ENCODE results near the gene DPP10.

Gene DPP10

DNA sequence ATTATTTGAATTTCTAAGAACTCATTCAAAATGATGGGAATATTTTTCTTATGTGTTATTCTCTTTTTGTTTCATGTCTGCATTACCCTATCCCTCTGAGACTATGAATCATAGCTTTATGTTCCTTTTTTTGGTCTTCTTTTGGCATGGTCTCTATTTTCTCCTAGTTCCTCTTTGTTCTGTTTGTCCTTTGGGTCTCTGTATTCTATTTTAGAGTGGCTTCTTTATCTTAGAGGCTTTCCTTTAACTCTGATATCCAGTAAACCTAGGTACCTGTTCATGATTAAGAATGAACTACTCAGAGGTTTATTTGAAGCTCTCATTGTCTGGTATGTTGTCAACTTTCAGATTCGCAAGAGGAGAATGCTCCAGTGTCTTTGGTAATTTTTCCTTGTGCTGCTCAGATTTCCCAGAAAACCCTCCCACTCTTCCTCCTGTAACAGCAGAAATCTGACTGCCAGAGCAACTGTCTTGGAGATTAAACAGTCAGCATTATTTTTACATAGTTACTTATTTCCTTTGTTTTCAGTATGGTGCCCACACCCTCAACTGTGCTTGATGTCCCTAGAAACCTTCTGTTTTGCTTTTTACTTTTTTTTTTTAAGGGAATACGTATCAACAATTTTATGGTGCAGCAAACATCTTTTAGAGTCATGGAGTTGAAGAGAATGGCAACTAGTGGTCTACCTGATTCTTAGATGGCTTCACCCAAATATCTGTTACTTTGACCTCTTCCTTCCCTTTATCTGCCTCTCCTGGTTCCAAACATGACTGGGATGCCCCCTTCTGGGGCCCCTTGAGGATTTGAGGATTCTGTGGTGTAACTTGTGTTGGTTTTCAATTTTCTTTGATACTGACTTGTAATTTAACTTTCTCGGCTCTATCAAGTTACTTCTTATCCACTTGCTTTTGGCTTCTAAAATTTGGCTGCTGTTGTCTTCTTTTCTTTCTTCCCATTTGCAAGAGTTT is 92.0 kb downstream of the DPP10 start:
- Histone ChIP-seq H3K9ac (ENCODE audit: low read length in 5 of 5) (no peak overlapping the region), H3K4me3 (ENCODE audit: low read depth in 1 of 5, low read length in 5 of 5) (no peak overlapping the region), H3K27me3 (ENCODE audit: control insufficient read depth in 5 of 5, insufficient read depth in 4 of 5, low read length in 5 of 5) (no peaks in the 10 kb centered on the region), H3K9me3 (ENCODE audit: control insufficient read depth in 5 of 5, low read length in 5 of 5) (no peaks in the 10 kb centered on the region), H3K36me3 (ENCODE audit: control insufficient read depth in 5 of 5, insufficient read depth in 5 of 5, low read length in 5 of 5) (no peaks in the 10 kb centered on the region), H3K4me1 (ENCODE audit: control insufficient read depth in 5 of 5, insufficient read depth in 5 of 5, low read length in 5 of 5) (peaks cover 0 to 3% (median 0%) of the 10 kb centered on the region in 5 donors), H3K27ac (ENCODE audit: low read depth, low read length) (no peak overlapping the region)

DNA sequence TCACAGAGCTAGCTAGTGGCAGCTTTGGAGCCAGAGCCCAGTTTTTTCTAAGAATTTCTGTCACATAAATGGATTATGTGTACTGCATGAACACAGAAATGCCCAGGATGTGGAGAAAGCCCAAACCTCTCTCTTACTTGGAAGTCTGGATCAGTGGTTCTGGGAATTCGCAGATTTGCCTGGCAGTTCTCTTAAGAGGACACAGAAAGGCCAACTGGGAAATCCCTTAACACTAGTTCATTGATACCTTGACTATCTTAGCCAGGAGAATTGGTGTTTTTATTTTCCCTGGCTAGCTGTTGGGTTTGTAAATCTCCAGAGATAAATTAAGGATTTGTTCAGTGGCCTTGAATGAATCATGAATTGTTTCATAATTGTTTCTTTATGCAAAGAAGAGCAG is 95.3 kb downstream of the DPP10 start:
- Histone ChIP-seq H3K36me3 (ENCODE audit: control insufficient read depth in 5 of 5, insufficient read depth in 5 of 5, low read length in 5 of 5) (no peaks in the 10 kb centered on the region), H3K4me1 (ENCODE audit: control insufficient read depth in 5 of 5, insufficient read depth in 5 of 5, low read length in 5 of 5) (peaks cover 0 to 7% (median 0%) of the 10 kb centered on the region in 5 donors), H3K9me3 (ENCODE audit: control insufficient read depth in 5 of 5, low read length in 5 of 5) (no peaks in the 10 kb centered on the region), H3K27me3 (ENCODE audit: control insufficient read depth in 5 of 5, insufficient read depth in 4 of 5, low read length in 5 of 5) (peaks cover 0 to 3% (median 0%) of the 10 kb centered on the region in 5 donors), H3K9ac (ENCODE audit: low read length in 5 of 5) (no peak overlapping the region), H3K27ac (ENCODE audit: low read depth, low read length) (no peak overlapping the region), H3K4me3 (ENCODE audit: low read depth in 1 of 5, low read length in 5 of 5) (no peak overlapping the region)

DNA sequence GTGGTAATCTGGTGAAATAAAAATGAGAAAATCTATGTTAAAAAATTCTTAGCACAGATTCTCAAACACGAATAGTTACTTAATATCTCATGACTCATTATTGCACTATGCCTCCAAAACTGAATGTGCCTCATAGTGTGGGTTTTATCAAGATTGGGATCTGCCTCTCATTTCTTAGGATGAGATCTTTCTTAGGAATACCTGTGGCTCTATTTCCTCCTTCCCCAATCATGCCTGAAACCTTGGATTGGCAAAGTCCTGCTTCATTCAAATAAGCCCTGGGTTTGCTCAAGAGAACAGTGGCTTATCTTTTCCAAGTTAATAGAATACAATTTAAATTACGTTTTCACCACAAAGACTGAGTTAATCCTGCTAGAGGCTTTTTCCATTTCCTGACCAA is 100.3 kb downstream of the DPP10 start:
- H3K4me1 ChIP-seq (ENCODE audit: control insufficient read depth in 5 of 5, insufficient read depth in 5 of 5, low read length in 5 of 5), result peaks cover 0 to 18% (median 7%) of the 10 kb centered on the region in 5 donors
- no peak overlapping the region for H3K27ac ChIP-seq (ENCODE audit: low read depth, low read length)
- H3K4me3 ChIP-seq (ENCODE audit: low read depth in 1 of 5, low read length in 5 of 5), result peak overlapping the region in 1 of 5 donors; percentile 47
- no peaks in the 10 kb centered on the region for H3K36me3 ChIP-seq (ENCODE audit: control insufficient read depth in 5 of 5, insufficient read depth in 5 of 5, low read length in 5 of 5)
- H3K9ac ChIP-seq (ENCODE audit: low read length in 5 of 5), result no peak overlapping the region
- H3K27me3 ChIP-seq (ENCODE audit: control insufficient read depth in 5 of 5, insufficient read depth in 4 of 5, low read length in 5 of 5), result peaks cover 0 to 3% (median 0%) of the 10 kb centered on the region in 5 donors
- no peaks in the 10 kb centered on the region for H3K9me3 ChIP-seq (ENCODE audit: control insufficient read depth in 5 of 5, low read length in 5 of 5)

DNA sequence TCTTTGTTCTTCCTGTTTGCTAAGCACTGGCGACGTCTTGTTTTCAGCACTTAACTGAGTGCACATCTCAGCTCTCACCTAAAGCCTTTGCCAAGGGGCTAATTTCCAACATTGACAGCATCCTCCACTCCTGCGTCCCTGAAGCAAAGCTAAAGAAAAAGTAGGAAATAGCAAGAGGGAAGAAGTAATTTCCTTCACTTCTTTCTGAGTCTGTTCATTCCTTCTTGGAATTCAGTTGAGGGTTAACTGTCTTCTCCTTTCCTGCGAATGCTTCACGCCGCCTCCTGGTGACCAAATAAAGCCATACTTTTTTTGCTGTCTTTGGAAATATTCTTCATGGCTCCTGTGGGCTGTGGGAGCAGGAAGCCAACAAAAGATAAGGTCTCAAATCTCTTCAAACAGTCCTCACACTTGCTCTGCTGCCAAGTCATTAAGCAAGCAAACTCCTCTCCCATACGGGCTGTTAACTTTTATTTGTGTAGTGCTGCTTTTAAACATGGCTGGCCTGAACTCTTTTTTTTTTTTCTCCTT is 100.9 kb downstream of the DPP10 start:
- no peaks in the 10 kb centered on the region for H3K9me3 ChIP-seq (ENCODE audit: control insufficient read depth in 5 of 5, low read length in 5 of 5)
- H3K36me3 ChIP-seq (ENCODE audit: control insufficient read depth in 5 of 5, insufficient read depth in 5 of 5, low read length in 5 of 5), result no peaks in the 10 kb centered on the region
- peak overlapping the region in 3 of 5 donors; percentile 4 to 47 (median 23) for H3K4me3 ChIP-seq (ENCODE audit: low read depth in 1 of 5, low read length in 5 of 5)
- peaks cover 0 to 3% (median 0%) of the 10 kb centered on the region in 5 donors for H3K27me3 ChIP-seq (ENCODE audit: control insufficient read depth in 5 of 5, insufficient read depth in 4 of 5, low read length in 5 of 5)
- peaks cover 0 to 18% (median 7%) of the 10 kb centered on the region in 5 donors for H3K4me1 ChIP-seq (ENCODE audit: control insufficient read depth in 5 of 5, insufficient read depth in 5 of 5, low read length in 5 of 5)
- H3K27ac ChIP-seq (ENCODE audit: low read depth, low read length), result no peak overlapping the region
- no peak overlapping the region for H3K9ac ChIP-seq (ENCODE audit: low read length in 5 of 5)

DNA sequence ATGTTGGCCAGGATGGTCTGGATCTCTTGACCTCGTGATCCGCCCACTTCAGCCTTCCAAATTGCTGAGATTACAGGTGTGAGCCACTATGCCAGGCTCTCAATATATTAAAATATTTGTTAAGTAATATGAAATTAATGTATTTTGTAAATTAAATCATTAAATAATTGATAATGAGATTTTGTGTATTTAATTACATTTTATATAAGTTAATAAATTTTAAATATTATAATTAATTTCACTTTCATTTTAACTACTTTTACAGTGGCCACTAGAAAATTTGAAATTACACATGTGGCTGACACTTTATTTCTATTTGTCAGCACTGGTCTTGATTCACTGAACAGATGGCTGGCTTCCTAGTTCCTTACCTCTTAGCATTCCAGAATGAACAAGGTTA is 102.6 kb downstream of the DPP10 start:
- H3K27ac ChIP-seq (ENCODE audit: low read depth, low read length), result no peak overlapping the region
- no peak overlapping the region for H3K9ac ChIP-seq (ENCODE audit: low read length in 5 of 5)
- H3K4me1 ChIP-seq (ENCODE audit: control insufficient read depth in 5 of 5, insufficient read depth in 5 of 5, low read length in 5 of 5), result peaks cover 0 to 18% (median 7%) of the 10 kb centered on the region in 5 donors
- H3K36me3 ChIP-seq (ENCODE audit: control insufficient read depth in 5 of 5, insufficient read depth in 5 of 5, low read length in 5 of 5), result no peaks in the 10 kb centered on the region
- no peaks in the 10 kb centered on the region for H3K9me3 ChIP-seq (ENCODE audit: control insufficient read depth in 5 of 5, low read length in 5 of 5)
- peaks cover 0 to 3% (median 0%) of the 10 kb centered on the region in 5 donors for H3K27me3 ChIP-seq (ENCODE audit: control insufficient read depth in 5 of 5, insufficient read depth in 4 of 5, low read length in 5 of 5)
- H3K4me3 ChIP-seq (ENCODE audit: low read depth in 1 of 5, low read length in 5 of 5), result no peak overlapping the region

DNA sequence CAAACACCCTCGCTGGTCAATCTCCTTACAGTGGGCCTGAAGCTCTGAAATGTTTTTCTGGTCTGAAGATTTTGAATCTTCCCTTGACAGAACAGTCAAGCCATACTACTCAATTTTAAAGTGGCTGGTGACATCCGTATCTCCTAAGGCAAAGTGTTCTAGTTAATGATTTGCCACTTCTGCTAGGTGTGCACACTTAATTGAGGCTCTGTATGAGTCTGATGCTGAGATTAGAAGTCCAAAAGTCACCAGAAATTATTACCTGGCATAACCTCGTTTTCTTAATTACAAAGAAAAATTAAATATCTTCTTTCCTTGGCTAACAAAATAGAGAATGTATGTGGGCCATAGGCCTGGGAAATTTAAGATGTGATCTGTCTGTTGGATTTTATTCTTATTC is 104.1 kb downstream of the DPP10 start:
- Histone ChIP-seq H3K9ac (ENCODE audit: low read length in 5 of 5) (no peak overlapping the region), H3K4me1 (ENCODE audit: control insufficient read depth in 5 of 5, insufficient read depth in 5 of 5, low read length in 5 of 5) (peaks cover 0 to 18% (median 7%) of the 10 kb centered on the region in 5 donors), H3K9me3 (ENCODE audit: control insufficient read depth in 5 of 5, low read length in 5 of 5) (no peaks in the 10 kb centered on the region), H3K4me3 (ENCODE audit: low read depth in 1 of 5, low read length in 5 of 5) (no peak overlapping the region), H3K27ac (ENCODE audit: low read depth, low read length) (no peak overlapping the region), H3K27me3 (ENCODE audit: control insufficient read depth in 5 of 5, insufficient read depth in 4 of 5, low read length in 5 of 5) (peaks cover 0 to 3% (median 0%) of the 10 kb centered on the region in 5 donors), H3K36me3 (ENCODE audit: control insufficient read depth in 5 of 5, insufficient read depth in 5 of 5, low read length in 5 of 5) (no peaks in the 10 kb centered on the region)

DNA sequence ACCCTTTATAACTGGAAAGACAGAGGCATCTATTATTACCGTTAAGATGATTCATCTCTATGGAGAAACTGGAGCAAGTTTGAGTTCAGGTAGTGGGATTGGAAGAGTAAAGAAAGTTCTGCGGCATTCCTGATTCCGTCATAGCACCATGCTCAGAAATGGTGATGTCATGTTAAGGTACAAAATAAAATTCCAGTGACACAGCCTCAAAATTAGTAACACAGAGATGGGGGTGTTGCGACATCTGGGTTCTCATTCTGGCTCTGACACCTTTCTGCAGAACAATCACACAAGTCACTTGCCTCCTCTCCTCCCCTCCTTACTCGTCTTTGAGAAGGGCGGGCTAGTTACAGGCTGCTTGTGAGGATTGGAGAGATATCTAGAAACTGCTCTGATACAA is 105.7 kb downstream of the DPP10 start:
- no peaks in the 10 kb centered on the region for H3K36me3 ChIP-seq (ENCODE audit: control insufficient read depth in 5 of 5, insufficient read depth in 5 of 5, low read length in 5 of 5)
- H3K27ac ChIP-seq (ENCODE audit: low read depth, low read length), result no peak overlapping the region
- H3K27me3 ChIP-seq (ENCODE audit: control insufficient read depth in 5 of 5, insufficient read depth in 4 of 5, low read length in 5 of 5), result peaks cover 0 to 3% (median 0%) of the 10 kb centered on the region in 5 donors
- peaks cover 0 to 9% (median 6%) of the 10 kb centered on the region in 5 donors for H3K4me1 ChIP-seq (ENCODE audit: control insufficient read depth in 5 of 5, insufficient read depth in 5 of 5, low read length in 5 of 5)
- no peaks in the 10 kb centered on the region for H3K9me3 ChIP-seq (ENCODE audit: control insufficient read depth in 5 of 5, low read length in 5 of 5)
- no peak overlapping the region for H3K4me3 ChIP-seq (ENCODE audit: low read depth in 1 of 5, low read length in 5 of 5)
- H3K9ac ChIP-seq (ENCODE audit: low read length in 5 of 5), result no peak overlapping the region

DNA sequence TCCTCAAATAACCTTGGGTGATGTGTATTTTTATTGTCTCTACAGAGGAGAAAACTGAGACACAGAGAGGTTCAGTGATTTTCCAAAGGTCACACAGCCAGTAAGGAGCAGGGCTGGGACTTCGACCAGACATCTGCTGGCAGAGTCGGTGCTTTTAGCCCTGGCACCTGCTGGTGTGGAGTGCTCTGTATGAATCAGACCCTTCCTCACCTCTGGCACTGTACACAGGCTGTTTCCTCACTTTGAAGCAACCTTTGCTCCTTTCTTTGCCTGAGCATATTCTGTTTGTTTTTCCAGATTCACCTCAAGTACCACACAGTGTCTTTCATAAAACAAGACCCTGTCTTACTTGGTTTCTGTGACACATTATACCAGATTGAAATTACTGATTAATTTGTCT is 107.9 kb downstream of the DPP10 start:
- Histone ChIP-seq H3K27ac (ENCODE audit: low read depth, low read length) (no peak overlapping the region), H3K27me3 (ENCODE audit: control insufficient read depth in 5 of 5, insufficient read depth in 4 of 5, low read length in 5 of 5) (peaks cover 0 to 8% (median 4%) of the 10 kb centered on the region in 5 donors), H3K36me3 (ENCODE audit: control insufficient read depth in 5 of 5, insufficient read depth in 5 of 5, low read length in 5 of 5) (no peaks in the 10 kb centered on the region), H3K9ac (ENCODE audit: low read length in 5 of 5) (no peak overlapping the region), H3K9me3 (ENCODE audit: control insufficient read depth in 5 of 5, low read length in 5 of 5) (no peaks in the 10 kb centered on the region), H3K4me1 (ENCODE audit: control insufficient read depth in 5 of 5, insufficient read depth in 5 of 5, low read length in 5 of 5) (no peaks in the 10 kb centered on the region), H3K4me3 (ENCODE audit: low read depth in 1 of 5, low read length in 5 of 5) (no peak overlapping the region)

DNA sequence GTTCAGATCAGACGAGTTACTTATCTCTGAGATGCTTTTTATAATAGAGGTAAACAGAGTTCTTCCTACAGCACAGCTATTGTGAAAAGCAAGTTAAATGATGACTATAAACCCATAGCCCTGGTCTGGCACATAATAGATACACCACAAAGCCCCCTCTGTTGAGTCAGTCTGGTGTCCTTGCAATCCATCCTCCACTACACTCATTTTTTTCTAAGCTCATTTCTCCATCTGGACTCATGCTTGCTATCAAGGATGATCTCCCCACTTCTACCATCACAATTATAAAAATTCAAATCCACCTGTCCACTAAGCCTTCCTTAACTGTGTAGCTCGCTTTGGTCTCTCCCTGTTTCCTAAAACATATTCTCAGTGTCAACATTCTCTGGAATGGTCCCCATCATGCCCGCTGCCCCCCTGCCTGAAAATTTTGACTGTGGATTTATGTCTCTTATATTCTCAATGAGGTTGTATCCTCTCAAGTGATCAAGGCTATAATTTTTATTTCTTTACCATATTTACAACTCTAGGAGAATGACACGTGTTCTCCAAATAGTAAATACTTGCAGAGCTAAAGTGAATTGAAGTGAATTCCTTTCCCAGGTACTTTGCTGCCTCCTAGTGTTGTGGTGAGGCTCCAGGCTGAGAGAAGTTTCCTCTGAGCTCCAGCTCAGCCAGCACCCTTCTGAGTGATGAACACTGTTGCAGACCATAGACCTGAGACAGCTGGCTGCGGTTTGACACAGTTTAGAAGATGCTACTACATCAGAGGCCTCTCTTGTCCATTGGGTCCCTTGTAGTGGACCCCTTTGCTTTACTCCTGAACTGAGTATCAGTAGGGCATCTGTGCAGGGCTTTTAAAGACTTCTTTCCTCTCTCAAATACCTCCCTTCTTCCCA is 108.7 kb downstream of the DPP10 start:
- Histone ChIP-seq H3K9ac (ENCODE audit: low read length in 5 of 5) (no peak overlapping the region), H3K4me1 (ENCODE audit: control insufficient read depth in 5 of 5, insufficient read depth in 5 of 5, low read length in 5 of 5) (no peaks in the 10 kb centered on the region), H3K27me3 (ENCODE audit: control insufficient read depth in 5 of 5, insufficient read depth in 4 of 5, low read length in 5 of 5) (peaks cover 0 to 8% (median 4%) of the 10 kb centered on the region in 5 donors), H3K27ac (ENCODE audit: low read depth, low read length) (no peak overlapping the region), H3K4me3 (ENCODE audit: low read depth in 1 of 5, low read length in 5 of 5) (no peak overlapping the region), H3K36me3 (ENCODE audit: control insufficient read depth in 5 of 5, insufficient read depth in 5 of 5, low read length in 5 of 5) (no peaks in the 10 kb centered on the region), H3K9me3 (ENCODE audit: control insufficient read depth in 5 of 5, low read length in 5 of 5) (no peaks in the 10 kb centered on the region)
